AG10803 (cell line): Measurements from ENCODE around the gene MYBPHL.

ENCODE experiments used
- DNase-seq: peaks from one replicate; pipeline ENCODE4 v3.0.0; 2010; ENCODE audit warnings: low read depth
- H3K4me3 ChIP-seq: 2 replicates; pipeline ENCODE4 v1.5.1; 2011; ENCODE audit warnings: mild to moderate bottlenecking, low read length, control low read depth
- CTCF ChIP-seq: conservative IDR thresholded peaks from 2 replicates; pipeline ENCODE4 v1.5.1; 2011; ENCODE audit warnings: mild to moderate bottlenecking, low read length, control low read depth, inconsistent platforms

The MYBPHL gene

GRCh38 chr1:109279615-109280278, 27.1 kb downstream of the MYBPHL start:
- TF ChIP-seq CTCF = no peak
- no peak for DNase-seq
- no peak overlapping the region for H3K4me3 ChIP-seq

GRCh38 chr1:109277434-109278204, 29.2 kb downstream of the MYBPHL start:
- no peak overlapping the region for H3K4me3 ChIP-seq
- TF ChIP-seq CTCF = peak; percentile 89
- peak; percentile 62 for DNase-seq

GRCh38 chr1:109275706-109276345, 31.0 kb downstream of the MYBPHL start:
- no peak for TF ChIP-seq CTCF
- H3K4me3 ChIP-seq = no peak overlapping the region
- DNase-seq = peak; percentile 32

- DNase-seq = peak; percentile 58
These were observed 32.0 kb downstream of the MYBPHL start for GRCh38 chr1:109274533-109275476.

GRCh38 chr1:109273570-109274288, 33.1 kb downstream of the MYBPHL start:
- TF ChIP-seq CTCF = no peak
- no peak overlapping the region for H3K4me3 ChIP-seq
- DNase-seq = no peak

More at GRCh38 chr1:109274533-109275476, 32.0 kb downstream of the MYBPHL start:
- TF ChIP-seq CTCF = no peak
- no peak overlapping the region for H3K4me3 ChIP-seq
